Muscle of back (tissue), 11 donors: ENCODE measurements around the gene HDAC7. TPM values are rescaled to one million over a fixed set of nuclear protein-coding genes. Genes with fewer than 3 reads are reported as not detected.

Experiments used
- DNase-seq, 3 donors: peaks; one replicate each; pipeline versions ENCODE4 v3.0.0 to v3.0.0-alpha.2; 2013
- polyA plus RNA-seq, 10 donors: library from polyadenylated mRNA; unstranded; fragments of 120-200 nt; gene quantifications; one replicate each; pipeline ENCODE4 v1.2.1, GENCODE V29; 2013; ENCODE audit not compliant: insufficient read length in 10 of 10

HDAC7 gene
- polyA plus RNA-seq, 10 donors, result 51.6 to 87.4 (median 59.9) TPM

GRCh38 chr12:47781479-47782371 is 38.0 kb downstream of the HDAC7 start:
- DNase-seq, result no peak

GRCh38 chr12:47779943-47780504 is 39.7 kb downstream of the HDAC7 start:
- DNase-seq, result peak in 1 of 3 donors; percentile 48

- DNase-seq, result peak; percentile 83 to 92 (median 92)
These were observed 40.3 kb downstream of the HDAC7 start for GRCh38 chr12:47779301-47779942.

GRCh38 chr12:47778881-47779280 is 40.8 kb downstream of the HDAC7 start:
- DNase-seq, result peak in 1 of 3 donors; percentile 34

DNA sequence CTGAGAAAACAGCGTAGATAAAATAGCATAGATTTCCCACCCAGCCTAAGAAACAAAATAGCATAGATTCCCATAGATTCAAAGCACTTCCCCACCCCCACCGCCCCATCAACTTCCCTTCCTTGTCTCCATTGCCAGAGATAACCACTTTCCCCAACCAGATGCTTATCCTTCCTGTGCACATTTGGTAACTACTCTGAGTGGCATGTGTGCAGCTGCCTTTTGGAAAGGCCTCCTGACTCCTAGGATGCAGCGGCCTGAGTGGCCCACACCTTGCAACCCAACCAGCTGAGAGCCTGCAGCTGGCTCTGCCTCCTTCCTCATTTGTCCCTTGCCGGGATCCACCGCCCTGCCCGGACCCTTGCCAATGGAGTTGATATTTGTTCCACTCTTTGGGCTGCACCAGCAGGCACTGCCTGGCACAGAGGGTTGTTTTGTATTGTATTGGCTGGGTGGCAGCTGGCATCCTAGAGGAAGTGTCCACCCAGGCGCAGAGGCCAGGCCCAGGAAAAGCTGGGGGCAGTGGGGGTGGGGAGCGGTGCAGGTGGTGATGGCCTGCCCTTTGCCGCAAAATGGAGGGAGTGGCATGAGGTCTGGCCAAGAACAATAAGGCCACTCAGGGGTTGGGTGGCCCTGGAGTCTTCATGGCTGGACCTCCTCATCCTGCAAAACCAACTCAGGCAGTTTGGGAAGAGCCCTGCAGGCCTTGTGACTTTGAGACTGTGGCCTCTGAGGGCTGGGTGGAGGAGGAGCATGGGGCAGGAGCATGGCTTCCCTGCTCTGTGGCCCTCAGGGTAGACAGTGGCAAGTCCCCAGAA is 41.8 kb downstream of the HDAC7 start:
- peak in 1 of 3 donors; percentile 45 for DNase-seq

DNA sequence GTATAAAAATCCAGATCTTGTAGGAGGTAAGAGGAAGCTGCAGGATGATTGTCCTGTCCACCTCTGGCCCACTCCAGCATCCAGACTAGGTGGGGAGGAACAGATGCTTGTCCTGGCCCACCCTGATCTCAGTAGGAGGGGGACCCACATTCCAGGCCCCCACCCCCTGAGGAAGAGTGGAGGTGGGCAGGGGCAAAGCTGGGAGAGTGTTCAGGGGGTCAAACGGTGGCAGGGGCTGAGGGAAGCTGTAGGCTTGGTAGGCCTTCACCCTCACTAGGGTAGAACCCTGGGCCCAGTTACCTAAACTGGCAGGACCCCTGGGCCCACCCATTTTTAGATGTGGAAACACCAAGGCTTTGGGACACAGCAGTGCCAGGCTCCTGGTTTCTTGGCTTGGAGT is 42.6 kb downstream of the HDAC7 start:
- DNase-seq, result no peak

DNA sequence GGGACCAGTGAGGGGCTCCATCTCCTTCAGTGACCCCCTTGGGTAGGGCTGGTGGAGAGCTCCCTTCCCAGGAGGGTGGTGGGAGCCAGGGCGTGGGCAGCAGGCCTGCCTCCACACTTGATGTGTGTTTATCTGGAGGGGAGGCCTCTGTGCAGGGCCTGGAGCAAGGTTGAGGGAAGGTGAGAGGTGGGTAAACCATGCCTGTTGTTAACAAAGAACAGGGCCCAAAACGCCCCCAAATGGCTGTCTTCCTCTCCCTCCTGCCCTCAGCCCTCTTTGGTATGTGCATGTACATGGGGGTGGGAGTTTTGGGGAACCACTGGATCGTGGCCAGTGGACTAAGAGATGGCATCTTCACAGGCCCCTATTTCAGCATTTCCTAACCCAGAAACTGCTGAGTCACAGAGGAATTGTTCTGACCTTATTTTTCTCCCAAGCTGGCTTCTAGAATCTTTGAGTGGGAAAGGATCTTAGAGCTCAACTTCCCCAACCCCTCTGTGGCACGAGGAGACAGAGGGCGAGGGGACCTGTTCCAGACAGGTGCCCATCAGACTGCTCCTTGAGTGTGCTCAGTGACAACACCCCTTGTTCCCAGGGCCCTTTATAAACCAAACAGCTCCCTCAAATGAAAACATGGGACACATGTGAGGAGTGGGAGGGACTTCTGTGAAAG is 43.1 kb downstream of the HDAC7 start:
- no peak for DNase-seq

DNA sequence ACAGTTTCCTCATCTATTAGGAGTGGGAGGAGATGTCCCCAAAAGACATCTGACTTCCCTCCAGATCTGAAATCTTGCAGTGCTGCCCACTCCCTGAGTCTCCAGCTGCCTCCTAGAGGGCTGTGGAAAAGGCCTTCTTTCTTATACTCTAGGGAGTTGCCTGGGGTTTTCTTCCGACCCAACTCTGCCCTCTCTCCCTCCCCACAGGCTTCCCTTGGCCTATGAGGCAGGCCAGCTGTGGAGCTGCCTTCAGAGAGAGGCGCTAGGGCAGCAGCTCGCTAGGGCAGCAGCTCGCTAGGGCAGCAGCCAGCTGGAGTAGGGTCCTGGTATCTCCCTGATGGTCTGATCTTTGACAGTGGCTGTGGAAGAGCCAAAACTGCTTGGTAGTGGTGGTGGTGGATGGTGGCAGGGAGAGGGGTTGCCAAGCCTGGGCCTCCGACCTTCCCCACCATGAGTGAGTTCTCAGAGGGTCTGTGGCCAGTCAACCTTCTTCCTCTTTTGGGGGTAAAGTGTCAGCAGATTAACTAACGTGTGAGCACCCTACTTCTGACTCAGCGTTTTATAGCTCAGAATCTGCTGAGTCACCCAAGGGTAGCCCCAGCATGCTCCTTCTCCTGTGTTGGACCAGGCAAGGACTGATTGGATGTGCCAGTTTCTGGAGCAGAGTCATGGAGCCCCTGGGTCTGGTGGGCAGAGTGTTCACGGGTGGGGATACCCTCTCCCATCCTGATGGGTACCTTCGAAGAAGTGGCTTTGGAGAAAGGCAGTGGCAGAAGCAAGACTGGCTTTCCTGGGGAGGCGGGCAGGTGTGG is 44.4 kb downstream of the HDAC7 start:
- DNase-seq, result peak in 1 of 3 donors; percentile 40

GRCh38 chr12:47774663-47775062 is 45.0 kb downstream of the HDAC7 start:
- DNase-seq, result no peak

- DNase-seq, result no peak
These were observed 45.7 kb downstream of the HDAC7 start for GRCh38 chr12:47773858-47774580.

DNA sequence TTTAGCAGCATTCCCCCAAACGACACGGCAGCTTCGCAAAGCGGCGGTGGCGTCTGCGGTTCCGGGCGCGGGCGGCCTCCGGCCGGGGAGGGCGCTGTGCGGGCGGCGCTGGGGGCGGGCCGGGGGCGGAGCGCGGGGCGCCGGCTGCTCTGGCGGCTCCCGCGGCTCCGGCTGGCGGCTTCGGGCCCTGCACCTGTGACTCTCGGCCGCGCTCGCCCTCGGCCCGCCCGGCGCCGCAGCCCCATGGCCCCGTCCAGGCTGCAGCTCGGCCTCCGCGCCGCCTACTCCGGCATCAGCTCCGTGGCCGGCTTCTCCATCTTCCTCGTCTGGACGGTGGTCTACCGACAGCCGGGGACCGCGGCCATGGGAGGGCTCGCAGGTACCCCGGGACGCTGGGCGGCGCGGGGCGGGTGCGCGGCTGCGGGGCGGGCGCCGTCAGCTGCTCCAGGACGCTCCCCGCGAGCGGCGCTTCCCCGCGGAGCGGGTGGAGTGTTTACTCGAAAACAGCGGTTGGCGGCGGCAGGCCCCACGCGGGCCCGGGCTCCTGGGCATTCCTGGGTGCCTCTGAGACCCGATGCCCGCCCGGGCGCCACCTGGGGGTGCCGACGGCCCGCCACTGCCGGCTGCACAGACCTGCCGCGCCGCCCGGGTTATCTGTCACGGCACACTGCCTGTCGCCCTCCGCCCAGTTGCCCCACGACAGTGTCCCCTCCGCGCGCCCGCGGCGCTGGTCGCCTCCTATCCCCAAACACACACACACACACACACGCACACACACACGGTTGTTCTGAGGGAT is 46.4 kb downstream of the HDAC7 start, which contains the start of gene SLC48A1:
Gene SLC48A1, plus strand, starts transcription at position 177 of the 796 bp plus-strand sequence. Its CDS starts 67 bp downstream, at position 244.
- DNase-seq, result peak; percentile 61 to 84 (median 76)

- no peak for DNase-seq
These were observed 47.0 kb downstream of the HDAC7 start for GRCh38 chr12:47772738-47773061.

- no peak for DNase-seq
These were observed 47.5 kb downstream of the HDAC7 start for GRCh38 chr12:47772094-47772660.

GRCh38 chr12:47771304-47771703 is 48.4 kb downstream of the HDAC7 start:
- no peak for DNase-seq

- no peak for DNase-seq
These were observed 49.5 kb downstream of the HDAC7 start for GRCh38 chr12:47770086-47770726.

- DNase-seq, result no peak
These were observed 50.2 kb downstream of the HDAC7 start for GRCh38 chr12:47769234-47770085.

DNA sequence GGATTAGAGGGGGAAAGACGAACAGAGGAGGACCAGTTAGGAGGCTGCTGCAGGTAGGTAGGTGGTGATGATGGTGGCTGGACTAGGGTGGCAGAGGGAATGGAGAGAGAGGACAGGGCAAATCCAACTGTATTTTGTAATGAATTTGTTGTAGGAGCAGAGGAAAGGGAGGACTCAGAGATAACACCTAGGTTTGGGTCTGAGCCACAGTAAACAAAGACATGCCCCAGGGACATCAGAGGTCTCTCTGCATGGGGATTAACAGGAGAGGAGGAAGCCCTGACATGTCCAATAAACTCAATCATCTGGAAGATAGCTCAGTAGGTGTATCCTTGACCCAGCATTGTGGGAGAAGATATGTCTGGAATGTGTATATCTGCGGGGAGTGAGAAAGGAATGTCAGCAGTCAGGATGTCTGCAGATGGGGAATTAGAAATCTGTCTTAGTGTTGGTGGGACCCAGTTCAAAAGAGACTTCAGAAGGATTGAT is 51.3 kb downstream of the HDAC7 start:
- DNase-seq, result no peak
